BJ (cell line): Measurements from ENCODE around the gene PDP2. TPM values are rescaled to one million over a fixed set of nuclear protein-coding genes. Genes with fewer than 3 reads are reported as not detected.
A peak's percentile ranks its signal among the peaks of the same experiment; 100 is the strongest.

ENCODE experiments used
- CTCF ChIA-PET: fragments of 350-600 bp; formaldehyde crosslinking; extraction: SDS; loops from one replicate; lab custom pipeline; 2021; ENCODE audit warnings: antibody characterized with exemption, inconsistent platforms; lab: Yijun Ruan, JAX
- POLR2A ChIA-PET: fragments of 300-600 bp; sonication (Branson Sonifier 250); formaldehyde crosslinking; extraction: SDS; loops from one replicate; lab custom pipeline; 2021; ENCODE audit warnings: antibody characterized with exemption; lab: Charles Lee
- DNase-seq: peaks from one replicate; pipeline ENCODE4 v3.0.0-alpha.2; 2011; ENCODE audit warnings: low read depth
- H3K27me3 ChIP-seq: 2 replicates; pipeline ENCODE4 v1.6.0; 2011; ENCODE audit warnings: low read length; ENCODE audit not compliant: control insufficient read depth, insufficient read depth
- H3K36me3 ChIP-seq: 2 replicates; pipeline ENCODE4 v1.5.1; 2011; ENCODE audit warnings: low read length; ENCODE audit not compliant: control insufficient read depth, insufficient read depth
- H3K4me3 ChIP-seq: 2 replicates; pipeline ENCODE4 v1.5.1; 2011; ENCODE audit warnings: low read depth, mild to moderate bottlenecking, control low read depth, low read length
- polyA plus RNA-seq: library from polyadenylated mRNA; depleted of rRNA; stranded (reverse); fragments of >200 nt; gene quantifications from 2 replicates; pipeline ENCODE4 v1.2.3, GENCODE V29; 2011
- TF ChIP-seq, protein P1 (sequence below): IDR thresholded peaks from 2 replicates; pipeline ENCODE4 v1.5.1; 2011; ENCODE audit warnings: low read depth, mild to moderate bottlenecking, control low read depth, inconsistent platforms, low read length, moderate library complexity; ENCODE audit not compliant: insufficient read depth

Gene PDP2
- polyA plus RNA-seq, 1 experiment = 10.3 TPM

DNA sequence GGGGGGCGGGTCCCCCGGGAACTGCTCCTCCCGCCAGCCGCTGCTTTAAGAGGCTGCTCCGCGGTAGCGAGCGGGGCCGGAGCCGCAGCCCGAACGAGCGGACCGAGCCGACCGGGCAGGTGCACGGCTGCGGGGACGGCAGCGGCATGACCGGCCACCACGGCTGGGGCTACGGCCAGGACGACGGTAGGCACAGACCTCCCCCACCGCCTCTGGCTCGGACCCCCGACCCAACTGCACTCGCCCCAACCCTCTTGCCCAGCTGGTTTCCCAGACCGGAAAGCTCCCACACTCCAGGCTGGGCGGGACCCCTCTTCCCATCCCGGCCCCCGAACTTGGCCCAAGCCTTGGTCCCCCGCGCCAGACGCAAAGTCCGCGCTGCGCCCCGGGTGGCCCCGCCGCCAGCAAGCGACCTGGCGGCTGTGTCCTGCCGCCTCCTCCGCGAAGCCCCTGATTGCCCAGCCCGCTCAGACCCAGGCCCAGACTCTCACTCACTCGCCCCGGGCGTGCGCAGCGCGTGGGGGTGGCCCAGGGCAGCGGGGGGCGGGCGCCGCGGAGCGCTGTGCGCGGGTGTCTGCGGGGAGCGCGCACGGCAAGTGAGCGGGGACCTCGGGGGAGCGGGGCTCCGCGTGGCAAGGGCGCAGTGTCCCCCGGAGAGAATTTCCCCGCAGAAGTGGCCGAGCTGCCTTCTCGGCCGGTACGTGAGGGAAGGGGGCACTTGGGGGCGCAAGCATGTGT is 35.8 kb upstream of the PDP2 start, which contains the start of gene CA7:
Gene CA7 (plus strand): TSS at position 73 of the 738 bp plus-strand sequence. CDS start 74 bp downstream, at position 147.
- Histone ChIP-seq H3K27me3 (peaks cover 44% of the 10 kb centered on the region), H3K36me3 (no peaks in the 10 kb centered on the region), H3K4me3 (peak within 1 kb of the TSS; percentile 30)
- CTCF ChIA-PET = interaction anchor here (1.3 to 3.8 kb wide), 5 partner anchors 12 to 438 kb away, joined by 3 to 27 read pairs (median 8); partner anchors contain the start of gene NAE1
- no peak for DNase-seq
- POLR2A ChIA-PET = no interaction called here
- TF ChIP-seq, protein P1, sequence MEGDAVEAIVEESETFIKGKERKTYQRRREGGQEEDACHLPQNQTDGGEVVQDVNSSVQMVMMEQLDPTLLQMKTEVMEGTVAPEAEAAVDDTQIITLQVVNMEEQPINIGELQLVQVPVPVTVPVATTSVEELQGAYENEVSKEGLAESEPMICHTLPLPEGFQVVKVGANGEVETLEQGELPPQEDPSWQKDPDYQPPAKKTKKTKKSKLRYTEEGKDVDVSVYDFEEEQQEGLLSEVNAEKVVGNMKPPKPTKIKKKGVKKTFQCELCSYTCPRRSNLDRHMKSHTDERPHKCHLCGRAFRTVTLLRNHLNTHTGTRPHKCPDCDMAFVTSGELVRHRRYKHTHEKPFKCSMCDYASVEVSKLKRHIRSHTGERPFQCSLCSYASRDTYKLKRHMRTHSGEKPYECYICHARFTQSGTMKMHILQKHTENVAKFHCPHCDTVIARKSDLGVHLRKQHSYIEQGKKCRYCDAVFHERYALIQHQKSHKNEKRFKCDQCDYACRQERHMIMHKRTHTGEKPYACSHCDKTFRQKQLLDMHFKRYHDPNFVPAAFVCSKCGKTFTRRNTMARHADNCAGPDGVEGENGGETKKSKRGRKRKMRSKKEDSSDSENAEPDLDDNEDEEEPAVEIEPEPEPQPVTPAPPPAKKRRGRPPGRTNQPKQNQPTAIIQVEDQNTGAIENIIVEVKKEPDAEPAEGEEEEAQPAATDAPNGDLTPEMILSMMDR = no peak

DNA sequence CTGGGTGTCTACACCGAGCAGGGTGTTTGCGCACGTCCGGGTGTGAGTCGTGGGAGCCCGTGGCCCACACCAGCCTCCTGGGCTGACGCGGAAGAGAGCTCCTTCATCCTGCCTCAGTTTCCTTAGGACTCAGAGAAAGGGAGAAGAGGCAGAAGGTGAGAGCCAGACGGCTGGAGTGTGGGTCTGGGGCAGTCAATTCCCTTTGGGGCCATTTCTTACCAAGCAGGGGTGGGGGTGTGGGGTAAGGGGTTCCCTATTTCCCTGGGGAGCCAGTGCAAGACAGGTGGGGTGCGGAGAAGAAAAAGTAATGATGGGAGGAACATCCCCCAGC is 35.3 kb upstream of the PDP2 start:
- Histone ChIP-seq H3K36me3 (no peaks in the 10 kb centered on the region), H3K27me3 (peaks cover 44% of the 10 kb centered on the region), H3K4me3 (peak overlapping the region; percentile 10; the same call in 1 of the 2 replicates)
- TF ChIP-seq, protein P1 = no peak
- no peak for DNase-seq
- ChIA-PET CTCF (interaction anchor here (2.6 kb wide), 1 partner anchor 15 kb away, joined by 19 read pairs; the partner anchor contains the start of gene NAE1), POLR2A (no interaction called here)

DNA sequence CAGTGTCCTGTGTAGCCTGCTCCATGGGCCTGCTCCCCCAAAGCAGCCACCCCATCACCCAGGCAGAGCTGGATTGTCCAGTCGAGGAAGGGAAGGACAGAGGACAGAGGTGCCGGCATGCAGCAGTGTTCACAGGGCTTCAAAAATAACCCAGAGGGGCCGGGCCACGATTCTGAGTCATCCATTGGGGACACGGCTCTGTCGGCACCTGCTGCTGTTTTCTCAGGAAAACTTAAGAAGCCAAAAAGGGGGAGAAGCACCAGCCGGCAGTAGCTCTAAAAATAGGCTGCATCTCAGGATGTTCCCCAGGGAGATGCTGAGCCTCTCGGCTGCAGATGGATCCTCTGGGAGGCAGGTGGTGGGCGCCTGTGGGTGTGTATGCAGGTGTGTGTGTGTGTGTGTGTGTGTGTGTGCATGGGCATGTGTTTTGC is 34.5 kb upstream of the PDP2 start:
- POLR2A ChIA-PET = no interaction called here
- Histone ChIP-seq H3K4me3 (no peak overlapping the region), H3K36me3 (no peaks in the 10 kb centered on the region), H3K27me3 (peaks cover 44% of the 10 kb centered on the region)
- CTCF ChIA-PET = interaction anchor here (1.9 kb wide), 1 partner anchor 22 kb away, joined by 12 read pairs; no protein-coding TSS in a partner anchor
- no peak for DNase-seq
- TF ChIP-seq, protein P1 = no peak

DNA sequence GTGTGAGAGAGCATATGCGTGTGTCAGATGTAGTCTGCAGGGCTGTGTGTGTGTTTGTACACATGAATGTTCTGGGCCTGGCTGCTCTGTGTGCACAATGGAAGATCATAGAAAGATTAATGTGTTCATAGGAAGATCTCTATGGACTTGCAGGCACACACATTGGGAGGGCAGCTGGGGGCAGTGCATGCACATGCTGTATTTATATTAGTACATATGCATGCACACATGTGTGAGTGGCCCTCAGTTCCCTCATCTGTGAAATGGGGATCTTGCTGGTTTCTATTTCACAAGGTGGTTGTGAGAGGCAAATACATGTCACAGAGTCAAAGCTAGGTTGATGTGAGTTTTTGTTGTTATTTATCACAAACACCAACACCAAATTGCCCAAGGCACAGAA is 34.0 kb upstream of the PDP2 start:
- POLR2A ChIA-PET = no interaction called here
- Histone ChIP-seq H3K4me3 (no peak overlapping the region), H3K27me3 (peaks cover 41% of the 10 kb centered on the region), H3K36me3 (no peaks in the 10 kb centered on the region)
- TF ChIP-seq, protein P1 = no peak
- DNase-seq = no peak
- CTCF ChIA-PET = interaction anchor here (1.9 to 3.7 kb wide), 2 partner anchors 16 to 21 kb away, joined by 12 to 19 read pairs; partner anchors contain the start of gene NAE1

DNA sequence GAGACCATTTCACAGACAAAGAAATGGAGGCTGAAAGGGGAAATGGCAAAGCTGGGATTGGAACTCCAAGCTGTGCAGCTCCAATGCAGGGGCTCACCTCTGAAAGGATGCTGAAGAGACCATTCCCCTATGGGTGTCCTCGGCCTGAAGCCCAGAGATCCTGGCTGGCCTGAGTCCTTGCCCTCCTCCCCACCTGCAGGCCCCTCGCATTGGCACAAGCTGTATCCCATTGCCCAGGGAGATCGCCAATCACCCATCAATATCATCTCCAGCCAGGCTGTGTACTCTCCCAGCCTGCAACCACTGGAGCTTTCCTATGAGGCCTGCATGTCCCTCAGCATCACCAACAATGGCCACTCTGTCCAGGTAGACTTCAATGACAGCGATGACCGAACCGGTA is 33.5 kb upstream of the PDP2 start:
- H3K4me3 ChIP-seq = no peak overlapping the region
- peaks cover 41% of the 10 kb centered on the region for H3K27me3 ChIP-seq
- CTCF ChIA-PET = interaction anchor here (1.9 to 3.7 kb wide), 2 partner anchors 16 to 21 kb away, joined by 12 to 19 read pairs; partner anchors contain the start of gene NAE1
- POLR2A ChIA-PET = no interaction called here
- no peaks in the 10 kb centered on the region for H3K36me3 ChIP-seq
- TF ChIP-seq, protein P1 = no peak
- no peak for DNase-seq
